ENCODE results near the gene EIF4G1.

EIF4G1 gene

GRCh38 chr3:184321666-184322065 lies 7.3 kb downstream of the EIF4G1 start:
- TF ChIP-seq CTCF (IDR thresholded peaks at IDR 0.05), result no peak

GRCh38 chr3:184322731-184323487 lies 8.5 kb downstream of the EIF4G1 start:
- TF ChIP-seq CTCF (IDR thresholded peaks at IDR 0.05), result no peak

DNA sequence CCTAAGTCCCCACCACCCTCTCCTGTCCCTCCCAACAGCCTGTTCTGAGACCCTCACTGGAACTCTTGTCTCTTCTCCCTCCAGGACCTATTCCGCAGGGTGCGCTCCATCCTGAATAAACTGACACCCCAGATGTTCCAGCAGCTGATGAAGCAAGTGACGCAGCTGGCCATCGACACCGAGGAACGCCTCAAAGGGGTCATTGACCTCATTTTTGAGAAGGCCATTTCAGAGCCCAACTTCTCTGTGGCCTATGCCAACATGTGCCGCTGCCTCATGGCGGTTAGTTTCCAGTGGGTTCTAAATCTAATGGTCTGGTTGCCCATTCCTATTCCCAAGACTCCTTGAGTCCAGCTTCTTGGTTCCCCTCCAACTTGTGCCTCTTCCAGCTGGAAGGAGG lies 9.3 kb downstream of the EIF4G1 start:
- no peak for TF ChIP-seq CTCF (IDR thresholded peaks at IDR 0.05)

DNA sequence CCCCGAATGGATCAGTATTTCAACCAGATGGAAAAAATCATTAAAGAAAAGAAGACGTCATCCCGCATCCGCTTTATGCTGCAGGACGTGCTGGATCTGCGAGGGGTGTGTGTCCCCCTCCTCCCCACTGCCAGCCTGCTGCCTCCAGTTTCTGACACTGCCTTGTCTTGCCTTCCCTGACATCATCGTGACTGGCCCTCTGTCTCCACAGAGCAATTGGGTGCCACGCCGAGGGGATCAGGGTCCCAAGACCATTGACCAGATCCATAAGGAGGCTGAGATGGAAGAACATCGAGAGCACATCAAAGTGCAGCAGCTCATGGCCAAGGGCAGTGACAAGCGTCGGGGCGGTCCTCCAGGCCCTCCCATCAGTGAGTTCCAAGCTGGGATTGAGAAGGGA lies 10.9 kb downstream of the EIF4G1 start:
- no peak for TF ChIP-seq CTCF (IDR thresholded peaks at IDR 0.05)

- no peak for TF ChIP-seq CTCF (IDR thresholded peaks at IDR 0.05)
Measured at GRCh38 chr3:184325715-184326369, 11.4 kb downstream of the EIF4G1 start.

- no peak for TF ChIP-seq CTCF (IDR thresholded peaks at IDR 0.05)
Measured at GRCh38 chr3:184327171-184327570, 12.8 kb downstream of the EIF4G1 start.

DNA sequence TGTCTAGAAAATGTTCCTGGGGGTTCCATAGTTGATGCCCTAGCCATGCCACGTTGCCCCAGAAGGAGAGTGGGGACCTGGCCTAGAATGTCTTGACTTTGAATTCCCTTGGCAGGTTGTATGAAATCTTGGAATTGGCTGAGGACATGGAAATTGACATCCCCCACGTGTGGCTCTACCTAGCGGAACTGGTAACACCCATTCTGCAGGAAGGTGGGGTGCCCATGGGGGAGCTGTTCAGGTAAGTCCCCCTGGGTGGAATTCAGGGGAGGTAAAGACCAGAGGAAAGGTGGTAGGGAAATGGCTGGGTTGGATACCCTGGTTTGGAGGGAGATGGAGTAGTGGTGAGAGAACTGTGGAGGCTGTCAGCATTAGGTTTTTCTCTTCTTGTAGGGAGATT lies 14.1 kb downstream of the EIF4G1 start:
- no peak for TF ChIP-seq CTCF (IDR thresholded peaks at IDR 0.05)
